GM12878 (cell line): ENCODE data around the gene IFNA13. TPM values are rescaled to one million over a fixed set of nuclear protein-coding genes. Genes with fewer than 3 reads are reported as not detected.

Experiments
- BCL11A ChIP-seq: IDR thresholded peaks from 2 replicates; pipeline ENCODE4 v1.6.1; 2011; ENCODE audit warnings: low read depth, low read length
- BRCA1 ChIP-seq: IDR thresholded peaks from 2 replicates; pipeline ENCODE4 v1.6.1; 2011; ENCODE audit warnings: low read depth, low read length, improper control_type of control experiment
- CEBPB ChIP-seq, 2 experiments: fragments of 150-350 bp in 1 of 2; IDR thresholded peaks; 2 replicates each; pipeline ENCODE4 v1.6.1; 2012 to 2014; ENCODE audit warnings: low read depth in 2 of 2, low read length in 2 of 2, borderline replicate concordance in 1 of 2, inconsistent platforms in 1 of 2
- CHD1 ChIP-seq: IDR thresholded peaks from 2 replicates; pipeline ENCODE4 v1.6.1; 2012; ENCODE audit warnings: low read depth, low read length, improper control_type of control experiment
- CHD2 ChIP-seq: IDR thresholded peaks from 2 replicates; pipeline ENCODE4 v1.6.1; 2011; ENCODE audit warnings: low read depth, low read length, improper control_type of control experiment, borderline replicate concordance
- ETV6 ChIP-seq, 2 experiments: fragments of 450-650 bp in 1 of 2; IDR thresholded peaks in 1 of 2; conservative IDR thresholded peaks in 1 of 2; 2 replicates each; pipeline ENCODE4 v1.6.1; 2014; ENCODE audit warnings: antibody characterized with exemption in 1 of 2, borderline replicate concordance in 1 of 2, low read depth in 1 of 2, mild to moderate bottlenecking in 1 of 2, moderate library complexity in 1 of 2
- GATAD2B ChIP-seq: fragments of 450-650 bp; conservative IDR thresholded peaks from 2 replicates; pipeline ENCODE4 v1.6.1; 2017; ENCODE audit warnings: low read depth, mild to moderate bottlenecking, moderate library complexity
- HDGF ChIP-seq: fragments of 450-650 bp; IDR thresholded peaks from 2 replicates; pipeline ENCODE4 v1.6.1; 2016; ENCODE audit warnings: antibody characterized with exemption
- JUND ChIP-seq: IDR thresholded peaks from 2 replicates; pipeline ENCODE4 v1.6.1; 2012; ENCODE audit warnings: low read depth, mild to moderate bottlenecking, low read length, improper control_type of control experiment, moderate library complexity
- KLF5 ChIP-seq: fragments of 450-650 bp; IDR thresholded peaks from 2 replicates; pipeline ENCODE4 v1.6.1; 2014; ENCODE audit warnings: mild to moderate bottlenecking; ENCODE audit not compliant: partially characterized antibody
- MTA3 ChIP-seq: IDR thresholded peaks from 2 replicates; pipeline ENCODE4 v1.6.1; 2012; ENCODE audit warnings: low read length, inconsistent platforms, borderline replicate concordance
- NFIC ChIP-seq: IDR thresholded peaks from 2 replicates; pipeline ENCODE4 v1.6.1; 2012; ENCODE audit warnings: low read depth, mild to moderate bottlenecking, inconsistent platforms, low read length, moderate library complexity
- RAD51 ChIP-seq: fragments of 450-650 bp; IDR thresholded peaks from 2 replicates; pipeline ENCODE4 v1.6.1; 2016; ENCODE audit warnings: moderate library complexity, mild to moderate bottlenecking, inconsistent platforms
- RELA ChIP-seq: fragments of 450-650 bp; IDR thresholded peaks from 2 replicates; pipeline ENCODE4 v1.8.0; 2014; ENCODE audit warnings: borderline replicate concordance; ENCODE audit not compliant: partially characterized antibody
- polyA plus RNA-seq, 11 experiments: library from polyadenylated mRNA; depleted of rRNA in 4 of 11; unstranded in 6 of 11; stranded (reverse) in 5 of 11; fragments of >200 nt; fragmentation: Nextera tagmentation in 4 of 11; fragmentation: Illumina TruSeq in 1 of 11; extraction: Ambion mirVana in 4 of 11; extraction: Trizol in 1 of 11; gene quantifications; 1 replicate in 1 of 11; 2 replicates in 10 of 11; pipeline versions ENCODE4 v1.2.1 to v1.2.3, GENCODE V29; 2011 to 2016; ENCODE audit warnings: inconsistent platforms in 2 of 11, missing spikeins in 2 of 11, low read depth in 1 of 11
- total RNA-seq, 4 experiments: library from RNA; depleted of rRNA in 3 of 4; stranded (reverse); fragments of >200 nt in 3 of 4; fragmentation: Illumina TruSeq in 1 of 4; extraction: Trizol in 1 of 4; gene quantifications; 2 replicates each; pipeline versions ENCODE4 v1.2.1 to v1.2.3, GENCODE V29; 2013 to 2021
- TF ChIP-seq, protein P1 (sequence below), 3 experiments: IDR thresholded peaks in 2 of 3; conservative IDR thresholded peaks in 1 of 3; 2 replicates each; pipeline ENCODE4 v1.5.1; 2011; ENCODE audit warnings: low read depth in 3 of 3, low read length in 3 of 3, mild to moderate bottlenecking in 3 of 3, control low read depth in 2 of 3, moderate library complexity in 2 of 3, inconsistent platforms in 1 of 3, mixed read lengths in 1 of 3; ENCODE audit not compliant: control insufficient read depth in 2 of 3, insufficient read depth in 1 of 3; ENCODE audit errors: extremely low read depth in 1 of 3
- TF ChIP-seq, protein P2 (sequence below): fragments of 450-650 bp; IDR thresholded peaks from 2 replicates; pipeline ENCODE4 v1.6.1; 2017; ENCODE audit warnings: low read depth, mild to moderate bottlenecking, moderate library complexity
- TF ChIP-seq, protein P3 (sequence below): fragments of 450-650 bp; IDR thresholded peaks from 2 replicates; pipeline ENCODE4 v1.6.1; 2017; ENCODE audit warnings: mild to moderate bottlenecking, low read depth, inconsistent platforms; ENCODE audit not compliant: poor library complexity, severe bottlenecking
- TF ChIP-seq, protein P4 (sequence below): fragments of 450-650 bp; formaldehyde crosslinking; IDR thresholded peaks from 2 replicates; pipeline ENCODE4 v1.4.0; 2022; ENCODE audit warnings: mild to moderate bottlenecking, moderate library complexity
- TF ChIP-seq, protein P5 (sequence below): IDR thresholded peaks from 2 replicates; pipeline ENCODE4 v1.6.1; 2012; ENCODE audit warnings: low read depth, low read length, improper control_type of control experiment

Gene IFNA13
- total and polyA plus RNA-seq, 10 of the 15 experiments (the other 5 are each of a cell fraction or from before 2014, with no cell fraction given), result not detected

DNA sequence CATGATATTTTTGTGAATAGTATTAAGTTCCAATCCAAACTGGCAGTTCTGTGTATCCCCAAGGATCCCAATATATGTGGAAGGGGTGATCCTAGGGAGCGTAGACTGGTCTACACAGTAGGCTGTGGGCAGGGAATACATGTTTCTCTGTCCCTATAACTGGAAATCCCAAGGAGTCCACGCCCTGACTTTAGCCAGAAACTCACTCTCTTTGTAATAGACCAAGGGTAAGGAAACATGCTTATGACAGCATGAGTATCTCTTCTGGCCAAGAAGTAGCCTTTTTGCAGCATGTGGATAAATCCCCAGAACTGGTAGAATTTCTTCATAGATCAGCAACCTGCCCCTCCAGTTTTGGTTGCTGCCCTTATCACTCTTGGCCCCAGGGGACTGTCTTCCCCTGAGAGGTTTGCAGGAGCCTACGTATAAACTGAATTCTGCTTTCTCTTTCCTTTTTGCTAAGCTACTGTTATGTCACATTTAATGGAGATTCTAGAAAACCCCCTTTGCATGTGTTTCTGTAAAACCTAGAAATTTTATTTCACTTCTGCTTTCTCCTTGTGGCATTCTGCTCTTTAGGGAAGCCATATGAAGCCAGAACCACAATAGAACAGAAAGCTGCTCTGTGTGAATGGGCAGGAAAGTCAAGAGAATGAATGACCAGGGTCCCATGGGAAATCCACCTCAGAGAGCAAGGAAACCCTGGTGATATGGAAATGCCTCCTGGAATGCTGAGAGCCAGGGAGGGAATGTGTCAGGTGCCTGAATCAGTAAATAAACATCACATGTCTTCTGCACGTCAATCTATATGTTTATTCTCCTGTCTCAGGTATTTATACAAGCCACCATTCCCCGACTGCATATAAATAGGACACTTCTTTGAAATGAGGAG lies 13.8 kb upstream of the IFNA13 start (continued):
- TF ChIP-seq BRCA1, result no peak
- peak; percentile 85 for TF ChIP-seq BCL11A
- TF ChIP-seq ETV6 (conservative IDR thresholded peaks at IDR 0.05 in 1 of 2, IDR thresholded peaks at IDR 0.05 in 1 of 2; ENCODE audit: borderline replicate concordance in 1 of 2, low read depth in 1 of 2), result peak in 1 of 2 experiments; percentile 64; a peak in 1 of 4 replicates
- TF ChIP-seq CEBPB (IDR thresholded peaks at IDR 0.05; ENCODE audit: borderline replicate concordance in 1 of 2, low read depth in 2 of 2, low read length in 2 of 2), result peak in 1 of 2 experiments; percentile 90; a peak in 1 of 4 replicates
- TF ChIP-seq, protein P1, sequence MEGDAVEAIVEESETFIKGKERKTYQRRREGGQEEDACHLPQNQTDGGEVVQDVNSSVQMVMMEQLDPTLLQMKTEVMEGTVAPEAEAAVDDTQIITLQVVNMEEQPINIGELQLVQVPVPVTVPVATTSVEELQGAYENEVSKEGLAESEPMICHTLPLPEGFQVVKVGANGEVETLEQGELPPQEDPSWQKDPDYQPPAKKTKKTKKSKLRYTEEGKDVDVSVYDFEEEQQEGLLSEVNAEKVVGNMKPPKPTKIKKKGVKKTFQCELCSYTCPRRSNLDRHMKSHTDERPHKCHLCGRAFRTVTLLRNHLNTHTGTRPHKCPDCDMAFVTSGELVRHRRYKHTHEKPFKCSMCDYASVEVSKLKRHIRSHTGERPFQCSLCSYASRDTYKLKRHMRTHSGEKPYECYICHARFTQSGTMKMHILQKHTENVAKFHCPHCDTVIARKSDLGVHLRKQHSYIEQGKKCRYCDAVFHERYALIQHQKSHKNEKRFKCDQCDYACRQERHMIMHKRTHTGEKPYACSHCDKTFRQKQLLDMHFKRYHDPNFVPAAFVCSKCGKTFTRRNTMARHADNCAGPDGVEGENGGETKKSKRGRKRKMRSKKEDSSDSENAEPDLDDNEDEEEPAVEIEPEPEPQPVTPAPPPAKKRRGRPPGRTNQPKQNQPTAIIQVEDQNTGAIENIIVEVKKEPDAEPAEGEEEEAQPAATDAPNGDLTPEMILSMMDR (IDR thresholded peaks at IDR 0.05 in 2 of 3, conservative IDR thresholded peaks at IDR 0.05 in 1 of 3; ENCODE audit: control insufficient read depth in 2 of 3, extremely low read depth in 1 of 3, insufficient read depth in 1 of 3, low read depth in 3 of 3, low read length in 3 of 3), result no peak
- TF ChIP-seq, protein P2, sequence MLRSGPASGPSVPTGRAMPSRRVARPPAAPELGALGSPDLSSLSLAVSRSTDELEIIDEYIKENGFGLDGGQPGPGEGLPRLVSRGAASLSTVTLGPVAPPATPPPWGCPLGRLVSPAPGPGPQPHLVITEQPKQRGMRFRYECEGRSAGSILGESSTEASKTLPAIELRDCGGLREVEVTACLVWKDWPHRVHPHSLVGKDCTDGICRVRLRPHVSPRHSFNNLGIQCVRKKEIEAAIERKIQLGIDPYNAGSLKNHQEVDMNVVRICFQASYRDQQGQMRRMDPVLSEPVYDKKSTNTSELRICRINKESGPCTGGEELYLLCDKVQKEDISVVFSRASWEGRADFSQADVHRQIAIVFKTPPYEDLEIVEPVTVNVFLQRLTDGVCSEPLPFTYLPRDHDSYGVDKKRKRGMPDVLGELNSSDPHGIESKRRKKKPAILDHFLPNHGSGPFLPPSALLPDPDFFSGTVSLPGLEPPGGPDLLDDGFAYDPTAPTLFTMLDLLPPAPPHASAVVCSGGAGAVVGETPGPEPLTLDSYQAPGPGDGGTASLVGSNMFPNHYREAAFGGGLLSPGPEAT, result peak; percentile 100
- TF ChIP-seq, protein P3, sequence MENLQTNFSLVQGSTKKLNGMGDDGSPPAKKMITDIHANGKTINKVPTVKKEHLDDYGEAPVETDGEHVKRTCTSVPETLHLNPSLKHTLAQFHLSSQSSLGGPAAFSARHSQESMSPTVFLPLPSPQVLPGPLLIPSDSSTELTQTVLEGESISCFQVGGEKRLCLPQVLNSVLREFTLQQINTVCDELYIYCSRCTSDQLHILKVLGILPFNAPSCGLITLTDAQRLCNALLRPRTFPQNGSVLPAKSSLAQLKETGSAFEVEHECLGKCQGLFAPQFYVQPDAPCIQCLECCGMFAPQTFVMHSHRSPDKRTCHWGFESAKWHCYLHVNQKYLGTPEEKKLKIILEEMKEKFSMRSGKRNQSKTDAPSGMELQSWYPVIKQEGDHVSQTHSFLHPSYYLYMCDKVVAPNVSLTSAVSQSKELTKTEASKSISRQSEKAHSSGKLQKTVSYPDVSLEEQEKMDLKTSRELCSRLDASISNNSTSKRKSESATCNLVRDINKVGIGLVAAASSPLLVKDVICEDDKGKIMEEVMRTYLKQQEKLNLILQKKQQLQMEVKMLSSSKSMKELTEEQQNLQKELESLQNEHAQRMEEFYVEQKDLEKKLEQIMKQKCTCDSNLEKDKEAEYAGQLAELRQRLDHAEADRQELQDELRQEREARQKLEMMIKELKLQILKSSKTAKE, result peak; percentile 92
- TF ChIP-seq NFIC, result peak; percentile 96
- TF ChIP-seq GATAD2B, result peak; percentile 85
- peak; percentile 51; the same call in 1 of the 2 replicates for TF ChIP-seq MTA3
- peak; percentile 76; the same call in 1 of the 2 replicates for TF ChIP-seq JUND
- TF ChIP-seq, protein P4, sequence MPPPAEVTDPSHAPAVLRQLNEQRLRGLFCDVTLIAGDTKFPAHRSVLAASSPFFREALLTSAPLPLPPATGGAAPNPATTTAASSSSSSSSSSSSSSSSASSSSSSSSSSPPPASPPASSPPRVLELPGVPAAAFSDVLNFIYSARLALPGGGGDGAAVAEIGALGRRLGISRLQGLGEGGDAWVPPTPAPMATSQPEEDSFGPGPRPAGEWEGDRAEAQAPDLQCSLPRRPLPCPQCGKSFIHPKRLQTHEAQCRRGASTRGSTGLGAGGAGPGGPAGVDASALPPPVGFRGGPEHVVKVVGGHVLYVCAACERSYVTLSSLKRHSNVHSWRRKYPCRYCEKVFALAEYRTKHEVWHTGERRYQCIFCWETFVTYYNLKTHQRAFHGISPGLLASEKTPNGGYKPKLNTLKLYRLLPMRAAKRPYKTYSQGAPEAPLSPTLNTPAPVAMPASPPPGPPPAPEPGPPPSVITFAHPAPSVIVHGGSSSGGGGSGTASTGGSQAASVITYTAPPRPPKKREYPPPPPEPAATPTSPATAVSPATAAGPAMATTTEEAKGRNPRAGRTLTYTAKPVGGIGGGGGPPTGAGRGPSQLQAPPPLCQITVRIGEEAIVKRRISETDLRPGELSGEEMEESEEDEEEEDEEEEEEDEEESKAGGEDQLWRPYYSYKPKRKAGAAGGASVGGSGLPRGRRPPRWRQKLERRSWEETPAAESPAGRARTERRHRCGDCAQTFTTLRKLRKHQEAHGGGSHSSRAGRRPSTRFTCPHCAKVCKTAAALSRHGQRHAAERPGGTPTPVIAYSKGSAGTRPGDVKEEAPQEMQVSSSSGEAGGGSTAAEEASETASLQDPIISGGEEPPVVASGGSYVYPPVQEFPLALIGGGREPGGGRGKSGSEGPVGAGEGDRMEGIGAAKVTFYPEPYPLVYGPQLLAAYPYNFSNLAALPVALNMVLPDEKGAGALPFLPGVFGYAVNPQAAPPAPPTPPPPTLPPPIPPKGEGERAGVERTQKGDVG (CRISPR knock-in tag), result no peak
- TF ChIP-seq RAD51, result peak; percentile 71
- TF ChIP-seq CHD1, result no peak
- TF ChIP-seq CHD2, result peak; percentile 60; the same call in 1 of the 2 replicates
- TF ChIP-seq HDGF, result no peak
- TF ChIP-seq KLF5, result peak; percentile 62
- peak; percentile 77 for TF ChIP-seq RELA
- TF ChIP-seq, protein P5, sequence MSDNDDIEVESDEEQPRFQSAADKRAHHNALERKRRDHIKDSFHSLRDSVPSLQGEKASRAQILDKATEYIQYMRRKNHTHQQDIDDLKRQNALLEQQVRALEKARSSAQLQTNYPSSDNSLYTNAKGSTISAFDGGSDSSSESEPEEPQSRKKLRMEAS, result 0 out of 2 replicates have a peak, but pooled peaks have one; percentile 33
